Measurements from ENCODE around the gene DLG2.

- TF ChIP-seq POLR2A (IDR thresholded peaks at IDR 0.05) (no peak), CTCF (IDR thresholded peaks at IDR 0.05) (no peak)
Measured at GRCh38 chr11:83671289-83671688, 1955.9 kb downstream of the DLG2 start.

Measured in ovary (tissue), 3 donors.